GM19372 (cell line): Measurements from ENCODE around the gene MYO1F.
"Not testable (repeated sequence)": the region's sequence is repeated elsewhere in the genome, so short reads cannot be mapped to it uniquely, and the experiment has no call there.

Experiments used
- ATAC-seq: cut with Tn5 transposase; IDR thresholded peaks from one replicate; pipeline ENCODE4 v1.9.1; 2021; ENCODE audit warnings: mild to moderate bottlenecking, low read depth, moderate library complexity; ENCODE audit not compliant: unreplicated experiment

MYO1F gene

GRCh38 chr19:8525401-8525684, 51.9 kb downstream of the MYO1F start:
- no peak for ATAC-seq

- ATAC-seq: no peak
Observed at GRCh38 chr19:8519388-8519787, 57.9 kb downstream of the MYO1F start.

- no peak for ATAC-seq
Observed at GRCh38 chr19:8518536-8518935, 58.7 kb downstream of the MYO1F start.

DNA sequence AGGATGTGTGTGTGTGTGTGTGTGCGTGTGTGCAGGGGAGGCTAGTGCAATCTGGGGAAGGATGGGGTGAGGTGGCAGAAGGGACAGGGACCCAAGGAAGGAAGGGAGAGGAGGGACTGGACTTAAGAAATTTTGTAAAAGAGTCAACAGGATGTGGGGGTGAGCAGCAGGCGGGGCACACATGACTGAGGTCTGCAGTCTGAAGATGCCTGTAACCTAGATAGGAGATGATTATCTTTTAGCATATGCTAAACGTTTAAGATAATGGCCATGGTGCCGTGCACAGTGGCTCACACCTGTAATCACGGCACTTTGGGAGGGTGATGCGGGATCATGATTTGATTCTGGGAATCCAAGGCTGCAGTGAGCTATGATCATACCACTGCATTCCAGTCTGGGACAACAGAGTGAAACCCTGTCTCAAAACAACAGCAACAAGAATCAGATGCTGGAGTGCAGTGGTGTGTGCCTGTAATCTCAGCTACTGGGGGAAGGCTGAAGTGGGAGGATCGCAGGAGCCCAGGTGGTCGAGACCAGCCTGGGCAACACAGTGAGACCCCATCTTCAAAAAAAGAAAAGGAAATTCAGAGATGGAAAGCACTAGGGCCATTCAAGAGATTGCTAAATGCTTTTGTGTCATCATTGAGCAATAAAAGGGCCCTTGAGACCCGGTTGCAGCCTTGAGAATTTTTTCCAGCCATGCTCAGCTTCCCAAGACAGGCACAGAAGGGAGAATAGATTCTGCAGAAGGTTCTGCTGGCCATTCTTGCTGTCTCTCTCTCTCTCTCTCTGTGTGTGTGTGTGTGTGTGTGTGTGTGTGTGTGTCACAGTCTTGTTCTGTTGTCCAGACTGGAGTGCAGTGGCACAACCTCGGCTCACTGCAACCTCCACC, 59.4 kb downstream of the MYO1F start:
- ATAC-seq: no peak

GRCh38 chr19:8515317-8515716, 61.9 kb downstream of the MYO1F start:
- no peak for ATAC-seq

DNA sequence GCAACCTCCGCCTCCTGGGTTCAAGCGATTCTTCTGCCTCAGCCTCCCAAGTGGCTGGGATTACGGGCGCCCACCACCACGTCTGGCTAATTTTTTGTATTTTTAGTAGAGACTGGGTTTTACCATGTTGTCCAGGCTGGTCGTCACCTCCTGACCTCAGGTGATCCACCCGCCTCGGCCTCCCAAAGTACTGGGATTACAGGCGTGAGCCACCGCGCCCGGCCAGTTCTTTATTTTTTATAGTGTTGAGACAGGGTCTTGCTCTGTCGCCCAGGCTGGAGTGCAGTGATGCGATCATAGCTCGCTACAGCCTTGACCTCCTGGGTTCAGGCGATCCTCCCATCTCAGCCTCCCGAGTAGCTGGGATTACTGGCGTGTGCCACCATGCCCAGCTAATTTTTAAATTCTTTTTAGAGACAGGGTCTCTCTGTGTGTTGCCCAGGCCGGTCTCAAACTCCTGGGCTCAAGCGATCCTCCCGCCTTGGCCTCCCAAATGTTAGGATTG, 62.7 kb downstream of the MYO1F start:
- not testable (repeated sequence) for ATAC-seq

GRCh38 chr19:8513687-8514504, 63.3 kb downstream of the MYO1F start, which contains the start of gene ZNF414:
Gene ZNF414 (minus strand): TSS chr19:8514167. CDS start chr19:8514046, 121 bp downstream.
- peak; percentile 85 for ATAC-seq

DNA sequence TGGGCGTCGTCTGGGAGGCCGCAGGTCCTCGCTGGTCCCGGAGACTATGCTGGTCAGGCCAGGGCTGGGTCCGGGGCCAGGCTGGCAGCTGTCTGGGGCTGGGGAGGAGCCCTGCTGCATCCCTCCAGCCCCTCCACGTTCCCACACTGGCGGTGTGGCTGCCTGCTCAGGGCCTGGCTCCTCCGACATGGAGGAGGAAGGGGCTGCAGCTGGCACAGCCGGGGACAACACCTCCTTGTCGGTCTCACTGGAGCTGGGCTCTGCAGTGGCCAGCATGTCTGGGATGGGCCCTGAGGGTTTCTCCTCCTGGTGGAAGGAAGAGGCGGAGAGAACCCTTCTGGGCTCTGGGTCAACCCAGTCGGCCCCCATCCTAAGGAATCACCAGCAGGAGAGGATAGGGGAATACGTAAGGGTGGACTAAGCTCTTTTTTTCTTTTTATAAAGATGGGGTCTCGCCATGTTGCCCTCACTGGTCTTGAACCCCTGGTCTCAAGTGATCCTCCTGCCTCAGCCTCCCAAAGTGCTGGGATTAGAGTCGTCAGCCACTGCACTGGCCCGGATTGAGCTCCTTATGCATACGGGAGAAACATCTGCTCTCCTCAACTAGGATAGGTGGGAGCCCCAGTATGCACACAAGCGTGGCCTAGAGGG, 64.1 kb downstream of the MYO1F start:
- ATAC-seq: no peak

DNA sequence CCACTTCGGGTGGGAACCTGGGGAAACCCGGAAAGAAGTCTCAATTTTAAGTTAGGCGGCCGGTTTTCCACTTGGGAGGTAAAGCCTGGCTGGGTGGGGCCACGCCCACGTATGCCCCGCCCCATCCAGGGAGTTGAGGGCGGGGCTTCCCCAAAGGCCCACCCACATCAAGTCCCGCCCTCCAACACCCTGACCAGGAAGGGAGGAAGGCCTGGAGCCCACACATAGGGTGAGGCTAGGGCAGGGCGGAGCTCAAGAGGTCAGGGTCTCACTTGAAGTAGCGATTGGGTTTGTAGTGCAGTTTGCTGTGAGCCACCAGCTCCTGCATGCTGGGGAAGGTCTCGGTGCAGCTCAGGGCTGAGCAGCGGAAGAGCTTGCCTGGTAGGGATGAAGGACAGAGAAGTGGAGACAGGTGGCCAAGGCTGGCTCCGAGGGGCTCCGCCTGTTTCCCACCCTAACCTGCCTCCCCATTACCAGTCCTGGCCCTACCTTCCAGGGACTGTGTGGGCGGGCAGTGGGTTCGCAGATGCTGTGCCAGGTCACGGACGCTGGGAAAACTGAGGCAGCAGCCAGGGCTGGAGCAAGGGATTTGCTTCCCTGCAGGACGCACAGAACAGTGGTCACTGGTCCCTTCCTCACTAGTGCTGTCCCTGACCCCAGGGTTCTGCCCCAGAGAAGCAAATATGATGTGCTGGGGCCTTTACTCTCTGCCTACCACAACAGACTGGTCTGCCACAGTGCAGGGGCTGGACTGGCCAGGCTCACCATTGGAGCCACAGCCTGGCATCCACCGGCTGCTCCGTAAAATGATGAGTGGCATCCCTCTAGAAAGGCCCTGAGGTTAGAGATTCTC, 64.9 kb downstream of the MYO1F start:
- ATAC-seq: no peak

- no peak for ATAC-seq
Observed at GRCh38 chr19:8511573-8512101, 65.6 kb downstream of the MYO1F start.

- no peak for ATAC-seq
Observed at GRCh38 chr19:8510589-8511115, 66.6 kb downstream of the MYO1F start.

GRCh38 chr19:8506402-8506957, 70.8 kb downstream of the MYO1F start:
- no peak for ATAC-seq

- ATAC-seq: no peak
Observed at GRCh38 chr19:8505680-8506401, 71.4 kb downstream of the MYO1F start.

DNA sequence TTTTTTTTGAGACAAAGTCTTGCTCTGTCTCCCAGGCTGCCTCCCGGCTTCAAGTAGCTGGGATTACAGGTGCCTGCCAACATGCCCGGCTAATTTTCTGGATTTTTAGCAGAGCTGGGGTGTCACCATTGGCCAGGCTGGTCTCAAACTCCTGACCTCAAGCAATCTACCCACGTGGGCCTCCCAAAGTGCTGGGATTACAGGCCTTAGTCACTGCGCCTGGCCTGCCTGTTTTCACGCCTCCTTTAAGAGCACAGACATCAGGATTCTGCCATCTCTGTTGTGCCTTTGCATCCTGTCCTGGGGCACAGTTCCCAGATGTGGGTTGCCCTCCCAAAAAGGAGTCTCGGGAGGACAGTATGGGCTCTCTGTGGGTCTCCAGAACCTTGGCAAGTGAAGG, 72.3 kb downstream of the MYO1F start:
- no peak for ATAC-seq

DNA sequence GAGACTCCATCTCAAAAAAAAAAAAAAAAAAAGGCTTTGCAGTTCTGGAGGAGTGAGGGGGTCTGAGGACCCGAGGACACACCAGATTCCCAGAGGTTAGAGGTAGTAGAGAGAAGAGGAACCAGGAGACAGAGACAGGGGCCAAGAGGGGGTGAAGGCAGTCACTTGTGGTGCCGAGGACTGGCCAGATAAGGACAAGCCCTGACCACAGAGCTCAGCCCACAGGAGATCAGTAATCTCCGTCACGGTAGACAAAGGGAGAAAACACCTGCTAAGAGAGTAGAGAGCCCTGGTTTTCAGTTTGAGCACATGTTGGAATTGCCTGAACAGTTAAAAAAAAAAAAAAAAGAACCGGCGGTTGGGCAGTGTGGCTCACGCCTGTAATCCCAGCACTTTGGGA, 73.1 kb downstream of the MYO1F start:
- no peak for ATAC-seq

DNA sequence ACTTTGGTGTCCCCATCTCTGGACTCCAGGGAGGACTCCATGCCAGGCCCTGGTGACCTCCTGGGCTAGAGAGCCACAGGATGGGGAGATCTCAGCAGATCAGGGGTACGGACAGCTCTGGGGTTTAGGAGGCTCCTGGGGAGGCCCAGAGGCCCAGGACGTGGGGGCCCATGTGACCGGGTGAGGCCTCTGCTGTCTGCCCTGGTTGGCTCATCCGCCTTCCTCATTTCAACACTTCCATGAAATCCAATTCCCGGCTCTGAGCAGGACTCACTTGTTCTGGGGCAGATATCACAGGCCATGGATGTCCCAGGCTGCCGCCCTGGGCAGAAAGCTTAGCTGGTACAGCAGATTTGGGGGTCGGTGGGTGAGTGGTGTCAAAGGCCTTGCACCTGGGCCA, 73.7 kb downstream of the MYO1F start:
- ATAC-seq: no peak

DNA sequence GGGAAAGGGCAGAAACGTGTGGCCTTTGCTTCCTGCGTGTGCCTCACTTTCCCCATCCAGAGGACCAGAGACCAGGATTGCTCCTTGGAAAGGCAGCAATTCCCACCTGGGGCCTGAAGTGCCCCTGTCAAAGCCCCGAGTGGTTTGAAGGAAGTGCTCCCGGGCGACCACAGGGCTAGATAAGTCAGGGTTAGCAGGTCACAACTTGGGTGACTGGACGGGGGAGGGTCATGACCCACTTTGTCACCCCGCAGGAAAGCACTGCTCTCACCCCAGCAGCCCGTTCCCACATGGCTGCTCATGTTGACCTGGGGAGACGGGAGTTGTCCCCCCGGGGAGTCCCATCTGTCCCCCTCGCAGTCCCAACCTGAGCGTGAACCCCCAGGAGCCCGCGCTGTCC, 75.3 kb downstream of the MYO1F start:
- no peak for ATAC-seq

DNA sequence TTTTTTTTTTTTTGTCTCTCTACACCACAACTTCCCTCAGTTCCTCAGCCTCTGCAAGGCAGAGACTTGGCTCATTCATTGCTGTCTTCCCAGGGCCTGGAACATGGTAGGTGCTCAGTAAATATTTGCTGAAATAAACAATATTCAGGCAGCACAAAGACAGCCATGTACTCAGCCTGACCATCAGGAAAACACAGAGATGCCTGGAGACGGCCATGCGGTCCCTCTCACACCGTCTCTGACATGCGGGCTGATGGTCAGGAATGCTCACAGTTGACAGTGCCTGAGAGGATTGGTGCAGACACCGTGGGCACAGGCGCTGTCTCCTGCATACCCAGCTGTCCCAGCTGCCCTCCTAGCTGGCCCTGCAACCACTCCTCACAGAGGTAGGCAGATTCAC, 75.7 kb downstream of the MYO1F start:
- ATAC-seq: no peak

- no peak for ATAC-seq
Observed at GRCh38 chr19:8500158-8500557, 77.1 kb downstream of the MYO1F start.
